Peyer's patch (tissue), 4 donors: ENCODE results near the gene OR6B3.

Experiments
- CTCF ChIP-seq, 6 experiments: fragments of 450-650 bp in 4 of 6; fragments of 200-600 bp in 2 of 6; sonication (generic) in 1 of 6; IDR thresholded peaks; one replicate each; pipeline ENCODE4 v1.5.1; 2017 to 2019; ENCODE audit warnings: antibody characterized with exemption in 6 of 6, mild to moderate bottlenecking in 3 of 6, moderate library complexity in 1 of 6
- POLR2A ChIP-seq, 2 donors: fragments of 450-650 bp; IDR thresholded peaks; one replicate each; pipeline ENCODE4 v1.5.1; 2017; ENCODE audit warnings: antibody characterized with exemption in 2 of 2, mild to moderate bottlenecking in 2 of 2, moderate library complexity in 2 of 2

- no peak for TF ChIP-seq CTCF (IDR thresholded peaks at IDR 0.05)
- TF ChIP-seq POLR2A (IDR thresholded peaks at IDR 0.05), result no peak
Measured at GRCh38 chr2:240069829-240070228, 16.5 kb upstream of the OR6B3 start.
